Measurements from ENCODE around the gene BICRA. TPM values are rescaled to one million over a fixed set of nuclear protein-coding genes. Genes with fewer than 3 reads are reported as not detected.

Gene BICRA
- total and polyA plus RNA-seq, 2 of the 8 experiments (the other 6 are each of a cell fraction or from before 2014, with no cell fraction given), result 1.5 to 29.2 TPM

DNA sequence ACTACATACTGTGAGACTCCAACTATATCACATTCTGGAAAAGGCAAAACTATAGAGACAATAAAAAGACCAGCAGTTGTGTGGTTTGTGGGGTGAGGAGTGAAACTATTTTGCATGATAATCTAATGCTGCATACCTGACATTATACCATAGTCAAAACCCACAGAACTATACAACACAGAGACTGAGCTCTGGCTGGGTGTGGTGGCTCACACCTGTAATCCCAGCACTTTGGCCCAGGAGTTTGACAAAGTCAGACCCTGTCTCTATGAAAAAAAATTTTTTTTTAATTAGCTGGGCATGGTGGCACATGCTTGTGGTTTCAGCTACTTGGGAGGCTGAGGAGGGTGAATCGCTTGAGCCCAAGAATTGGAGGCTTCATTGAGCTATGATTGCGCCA is 47.9 kb upstream of the BICRA start:
- Histone ChIP-seq H3K23me2 (ENCODE audit: low read depth, low read length) (no peaks in the 10 kb centered on the region; the same call in 1 of the 2 replicates), H2BK15ac (ENCODE audit: low read length) (no peak overlapping the region), H4K5ac (ENCODE audit: insufficient read length, low read depth, low read length) (no peak overlapping the region), H3K9ac (replicated peaks in 1 of 4; ENCODE audit: extremely low read depth in 1 of 4, low read depth in 3 of 4, low read length in 3 of 4) (no peak overlapping the region), H4K20me1 (replicated peaks in 1 of 2; ENCODE audit: control insufficient read depth in 1 of 2, insufficient read depth in 2 of 2, low read length in 2 of 2) (no peaks in the 10 kb centered on the region), H3K4ac (replicated peaks; ENCODE audit: insufficient read length, low read depth, low read length) (no peak overlapping the region), H2BK12ac (ENCODE audit: low read depth, low read length) (no peak overlapping the region), H3K79me1 (ENCODE audit: low read depth, low read length) (no peaks in the 10 kb centered on the region), H3K27ac (ENCODE audit: low read depth, low read length) (no peak overlapping the region), H2BK5ac (ENCODE audit: low read depth, low read length) (no peak overlapping the region), H2BK20ac (ENCODE audit: low read length) (no peak overlapping the region), H3K36me3 (ENCODE audit: control insufficient read depth in 2 of 4, insufficient read depth in 4 of 4, low read length in 3 of 4) (no peaks in the 10 kb centered on the region), H3K79me2 (ENCODE audit: control insufficient read depth in 1 of 2, insufficient read depth in 2 of 2, low read length in 2 of 2) (no peaks in the 10 kb centered on the region), H3K23ac (ENCODE audit: insufficient read length) (no peak overlapping the region), H2AFZ (ENCODE audit: low read length) (no peak overlapping the region), H3K27me3 (replicated peaks in 1 of 4; ENCODE audit: control insufficient read depth in 3 of 4, extremely low read depth in 1 of 4, insufficient read depth in 3 of 4, low read length in 3 of 4) (no peaks in the 10 kb centered on the region), H3K4me1 (replicated peaks in 1 of 4; ENCODE audit: control insufficient read depth in 3 of 4, insufficient read depth in 4 of 4, low read length in 3 of 4) (peaks cover 0 to 5% (median 0%) of the 10 kb centered on the region in 4 experiments; a peak in 2 of 7 replicates), H4K91ac (replicated peaks; ENCODE audit: insufficient read length, low read length) (no peak overlapping the region), H2AK5ac (ENCODE audit: low read depth, low read length) (no peak overlapping the region), H3K14ac (ENCODE audit: insufficient read length) (no peak overlapping the region), H2BK120ac (replicated peaks; ENCODE audit: low read depth, low read length) (no peak overlapping the region), H3K9me3 (ENCODE audit: insufficient read depth in 2 of 2, low read depth in 1 of 2, low read length in 1 of 2) (no peaks in the 10 kb centered on the region), H3K4me3 (ENCODE audit: extremely low read depth in 1 of 4, insufficient read depth in 2 of 4, low read depth in 3 of 4, low read length in 4 of 4) (no peak overlapping the region), H4K8ac (ENCODE audit: extremely low read depth, insufficient read depth, low read length) (no peak overlapping the region), H3K18ac (ENCODE audit: extremely low read depth, low read length) (no peak overlapping the region), H3K56ac (replicated peaks; ENCODE audit: insufficient read length, low read depth, low read length) (no peak overlapping the region), H3K4me2 (ENCODE audit: insufficient read depth in 1 of 2, low read depth in 2 of 2, low read length in 2 of 2) (peak overlapping the region in 1 of 2 experiments; percentile 14; a peak in 1 of 4 replicates)
- FAIRE-seq, result no peak
- CTCF ChIA-PET (ENCODE audit: partially characterized antibody), result interaction anchor here (0.6 to 1.5 kb wide), 10 partner anchors 10 to 146 kb away, joined by 3 to 6 read pairs (median 3); no protein-coding TSS in a partner anchor
- WGBS, 2 experiments (ENCODE audit: extremely low coverage in 1 of 2, insufficient coverage in 1 of 2, insufficient read length in 1 of 2, insufficient replicate concordance in 2 of 2, low coverage in 1 of 2, low lambda C conversion rate in 2 of 2, missing lambda C conversion rate in 1 of 2), result 83% methylated on average over 2 of the region's 2 CpGs; no CpG with 5 or more reads in 1 of the 2 experiments
- POLR2A ChIA-PET (ENCODE audit: partially characterized antibody), result interaction anchor here (0.6 to 1.6 kb wide), 5 partner anchors 11 to 121 kb away, joined by 3 to 4 read pairs (median 3); no protein-coding TSS in a partner anchor
- no peak for DNase-seq (ENCODE audit: low read depth in 1 of 2, low spot score in 2 of 2)
- TF ChIP-seq CHD1 (IDR thresholded peaks at IDR 0.05; ENCODE audit: low read depth, low read length) (no peak), ATF3 (IDR thresholded peaks at IDR 0.05; ENCODE audit: insufficient read depth, low read depth, low read length) (no peak), CEBPB (IDR thresholded peaks at IDR 0.05; ENCODE audit: low read depth, low read length) (no peak)

All from H1 (cell line).